PFSK-1 (cell line): Measurements from ENCODE around the gene SPDYE9. TPM values are rescaled to one million over a fixed set of nuclear protein-coding genes. Genes with fewer than 3 reads are reported as not detected.
"Not testable (repeated sequence)": the region's sequence is repeated elsewhere in the genome, so short reads cannot be mapped to it uniquely, and the experiment has no call there.

Source experiments
- FOXP2 ChIP-seq: optimal IDR thresholded peaks from 2 replicates; pipeline ENCODE3; 2011; ENCODE audit warnings: borderline replicate concordance, control low read depth, inconsistent platforms; ENCODE audit not compliant: insufficient read depth; ENCODE audit errors: extremely low read length, extremely low read depth
- POLR2AphosphoS5 ChIP-seq: IDR thresholded peaks from 2 replicates; pipeline ENCODE4 v1.6.1; 2012; ENCODE audit warnings: low read depth, mild to moderate bottlenecking, control low read depth, low read length, moderate library complexity
- SIN3A ChIP-seq: IDR thresholded peaks from 2 replicates; pipeline ENCODE4 v1.6.1; 2012; ENCODE audit warnings: mild to moderate bottlenecking, low read length, moderate library complexity, borderline replicate concordance; ENCODE audit not compliant: insufficient read depth
- TAF1 ChIP-seq: IDR thresholded peaks from 2 replicates; pipeline ENCODE4 v1.6.1; 2012; ENCODE audit warnings: low read length, control low read depth, borderline replicate concordance; ENCODE audit not compliant: insufficient read depth
- polyA plus RNA-seq: library from polyadenylated mRNA; unstranded; fragments of >200 nt; gene quantifications from one replicate; pipeline ENCODE4 v1.2.1, GENCODE V29; 2012; ENCODE audit warnings: low read depth, missing spikeins; ENCODE audit not compliant: insufficient read length

Gene SPDYE9, protein sequence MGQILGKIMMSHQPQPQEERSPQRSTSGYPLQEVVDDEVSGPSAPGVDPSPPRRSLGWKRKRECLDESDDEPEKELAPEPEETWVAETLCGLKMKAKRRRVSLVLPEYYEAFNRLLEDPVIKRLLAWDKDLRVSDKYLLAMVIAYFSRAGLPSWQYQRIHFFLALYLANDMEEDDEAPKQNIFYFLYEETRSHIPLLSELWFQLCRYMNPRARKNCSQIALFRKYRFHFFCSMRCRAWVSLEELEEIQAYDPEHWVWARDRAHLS
- not detected for polyA plus RNA-seq

DNA sequence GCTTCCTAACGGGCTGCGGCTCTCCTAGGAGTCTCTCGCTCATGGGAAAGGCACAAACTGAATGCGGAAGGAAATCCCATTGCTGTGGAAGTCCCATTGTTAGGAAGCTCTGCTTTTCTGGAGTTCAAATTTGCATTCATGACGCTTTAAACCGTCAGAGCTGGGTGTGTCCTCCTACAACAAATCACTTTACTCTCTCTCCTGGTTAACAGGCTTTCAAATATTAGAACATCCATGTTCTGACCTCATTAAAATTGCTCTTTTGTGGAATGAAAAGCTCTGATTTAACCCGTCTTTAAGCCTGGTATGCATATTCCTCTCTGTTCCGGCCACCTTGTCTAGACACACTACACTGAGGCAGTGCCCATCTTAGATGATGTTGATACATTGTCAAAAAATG lies at the start of gene SPDYE9:
TSS of gene SPDYE9 (minus strand) at position 101 of the 400 bp plus-strand sequence. CDS start 1,800 bp downstream, outside the sequence.
- not testable (repeated sequence) for TF ChIP-seq FOXP2, TAF1, POLR2AphosphoS5

DNA sequence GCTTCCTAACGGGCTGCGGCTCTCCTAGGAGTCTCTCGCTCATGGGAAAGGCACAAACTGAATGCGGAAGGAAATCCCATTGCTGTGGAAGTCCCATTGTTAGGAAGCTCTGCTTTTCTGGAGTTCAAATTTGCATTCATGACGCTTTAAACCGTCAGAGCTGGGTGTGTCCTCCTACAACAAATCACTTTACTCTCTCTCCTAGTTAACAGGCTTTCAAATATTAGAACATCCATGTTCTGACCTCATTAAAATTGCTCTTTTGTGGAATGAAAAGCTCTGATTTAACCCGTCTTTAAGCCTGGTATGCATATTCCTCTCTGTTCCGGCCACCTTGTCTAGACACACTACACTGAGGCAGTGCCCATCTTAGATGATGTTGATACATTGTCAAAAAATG lies 28.0 kb downstream of the SPDYE9 start, which contains the start of gene SPDYE11:
TSS of gene SPDYE11 (minus strand) at position 101 of the 400 bp plus-strand sequence. CDS start 1,800 bp downstream, outside the sequence.
- not testable (repeated sequence) for TF ChIP-seq POLR2AphosphoS5, TAF1, SIN3A

DNA sequence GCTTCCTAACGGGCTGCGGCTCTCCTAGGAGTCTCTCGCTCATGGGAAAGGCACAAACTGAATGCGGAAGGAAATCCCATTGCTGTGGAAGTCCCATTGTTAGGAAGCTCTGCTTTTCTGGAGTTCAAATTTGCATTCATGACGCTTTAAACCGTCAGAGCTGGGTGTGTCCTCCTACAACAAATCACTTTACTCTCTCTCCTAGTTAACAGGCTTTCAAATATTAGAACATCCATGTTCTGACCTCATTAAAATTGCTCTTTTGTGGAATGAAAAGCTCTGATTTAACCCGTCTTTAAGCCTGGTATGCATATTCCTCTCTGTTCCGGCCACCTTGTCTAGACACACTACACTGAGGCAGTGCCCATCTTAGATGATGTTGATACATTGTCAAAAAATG lies 56.2 kb downstream of the SPDYE9 start, which contains the start of gene SPDYE8:
TSS of gene SPDYE8 (minus strand) at position 101 of the 400 bp plus-strand sequence. CDS start 1,800 bp downstream, outside the sequence.
- not testable (repeated sequence) for TF ChIP-seq FOXP2, SIN3A, TAF1
